ENCODE data around the gene VWA3A. TPM values are rescaled to one million over a fixed set of nuclear protein-coding genes. Genes with fewer than 3 reads are reported as not detected.

Gene VWA3A
- total RNA-seq, 1 experiment from 2014 or later, result not detected

DNA sequence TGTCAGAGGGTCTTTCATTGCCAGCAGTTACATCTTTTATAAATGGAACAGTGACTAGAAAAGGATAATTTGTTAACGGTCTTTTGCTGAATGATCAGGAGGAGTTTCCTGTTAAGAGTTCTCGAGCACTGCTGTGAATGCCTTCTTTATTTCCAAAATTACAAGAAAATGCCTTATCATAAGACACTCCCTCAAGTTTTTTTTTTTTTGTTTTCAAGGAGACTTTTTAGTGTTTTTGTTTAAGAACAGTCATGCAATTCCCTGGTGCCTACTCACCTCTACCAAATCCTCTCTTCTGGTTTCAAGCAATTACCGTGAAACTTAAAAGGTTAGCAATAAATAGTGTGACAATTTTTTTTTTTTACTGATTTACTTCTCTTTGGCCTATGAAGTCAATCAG is 19.0 kb upstream of the VWA3A start:
- ChIA-PET POLR2A (no interaction called here), CTCF (no interaction called here), RAD21 (ENCODE audit: low non-redundant PET in 1 of 2, low total read pairs in 2 of 2, uncharacterized antibody in 2 of 2, unreplicated experiment in 2 of 2) (no interaction called here)
- peaks cover 0 to 4% of the 10 kb centered on the region in 2 experiments; a peak in 2 of 4 replicates for H3K4me1 ChIP-seq (ENCODE audit: control insufficient read depth in 1 of 2, insufficient read depth in 2 of 2, low read length in 2 of 2)
- H3K36me3 ChIP-seq (ENCODE audit: control insufficient read depth in 1 of 2, insufficient read depth in 2 of 2, low read length in 2 of 2), result peaks cover 0 to 6% of the 10 kb centered on the region in 2 experiments; a peak in 1 of 4 replicates
- no peak overlapping the region for H3K27ac ChIP-seq (ENCODE audit: low read depth, low read length)
- no peaks in the 10 kb centered on the region for H4K20me1 ChIP-seq (ENCODE audit: insufficient read depth)
- DNase-seq (ENCODE audit: low read depth, low spot score), result no peak
- H3K4me3 ChIP-seq (replicated peaks in 1 of 2; ENCODE audit: low read depth in 1 of 2, low read length in 2 of 2), result no peak overlapping the region
- H2AFZ ChIP-seq (ENCODE audit: low read depth, low read length, poor library complexity, severe bottlenecking), result no peak overlapping the region
- intact Hi-C loops (cut with micrococcal nuclease), result no loop called here
- H3K9me2 ChIP-seq (ENCODE audit: insufficient read depth), result no peaks in the 10 kb centered on the region
- no peaks in the 10 kb centered on the region for H3K9me3 ChIP-seq (ENCODE audit: control insufficient read depth in 1 of 2, insufficient read depth in 1 of 2, low read depth in 1 of 2, low read length in 2 of 2)
- no peak overlapping the region for H3K4me2 ChIP-seq (ENCODE audit: low read length)
- no peak for ATAC-seq
- no peaks in the 10 kb centered on the region for H3K27me3 ChIP-seq (ENCODE audit: insufficient read depth, low read length)
- H3K9ac ChIP-seq (ENCODE audit: low read length), result no peak overlapping the region
- TF ChIP-seq, protein P1, sequence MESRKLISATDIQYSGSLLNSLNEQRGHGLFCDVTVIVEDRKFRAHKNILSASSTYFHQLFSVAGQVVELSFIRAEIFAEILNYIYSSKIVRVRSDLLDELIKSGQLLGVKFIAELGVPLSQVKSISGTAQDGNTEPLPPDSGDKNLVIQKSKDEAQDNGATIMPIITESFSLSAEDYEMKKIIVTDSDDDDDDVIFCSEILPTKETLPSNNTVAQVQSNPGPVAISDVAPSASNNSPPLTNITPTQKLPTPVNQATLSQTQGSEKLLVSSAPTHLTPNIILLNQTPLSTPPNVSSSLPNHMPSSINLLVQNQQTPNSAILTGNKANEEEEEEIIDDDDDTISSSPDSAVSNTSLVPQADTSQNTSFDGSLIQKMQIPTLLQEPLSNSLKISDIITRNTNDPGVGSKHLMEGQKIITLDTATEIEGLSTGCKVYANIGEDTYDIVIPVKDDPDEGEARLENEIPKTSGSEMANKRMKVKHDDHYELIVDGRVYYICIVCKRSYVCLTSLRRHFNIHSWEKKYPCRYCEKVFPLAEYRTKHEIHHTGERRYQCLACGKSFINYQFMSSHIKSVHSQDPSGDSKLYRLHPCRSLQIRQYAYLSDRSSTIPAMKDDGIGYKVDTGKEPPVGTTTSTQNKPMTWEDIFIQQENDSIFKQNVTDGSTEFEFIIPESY (IDR thresholded peaks at IDR 0.05; ENCODE audit: extremely low read depth, insufficient replicate concordance, low read length), result no peak
- no peak for TF ChIP-seq EZH2 (IDR thresholded peaks at IDR 0.05)
- TF ChIP-seq, protein P2, sequence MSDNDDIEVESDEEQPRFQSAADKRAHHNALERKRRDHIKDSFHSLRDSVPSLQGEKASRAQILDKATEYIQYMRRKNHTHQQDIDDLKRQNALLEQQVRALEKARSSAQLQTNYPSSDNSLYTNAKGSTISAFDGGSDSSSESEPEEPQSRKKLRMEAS (IDR thresholded peaks at IDR 0.05), result no peak
- no peak for TF ChIP-seq ZNF274 (IDR thresholded peaks at IDR 0.05; ENCODE audit: low read depth, low read length)
- TF ChIP-seq POLR2A (IDR thresholded peaks at IDR 0.05; ENCODE audit: borderline replicate concordance, extremely low read depth, insufficient read depth, insufficient read length), result no peak
- BruUV-seq (replicated peaks), result no TSS peak
- peaks cover 60% of the 10 kb centered on the region; the same call in 1 of the 2 replicates for H3K79me2 ChIP-seq (ENCODE audit: insufficient read depth, low read length)

DNA sequence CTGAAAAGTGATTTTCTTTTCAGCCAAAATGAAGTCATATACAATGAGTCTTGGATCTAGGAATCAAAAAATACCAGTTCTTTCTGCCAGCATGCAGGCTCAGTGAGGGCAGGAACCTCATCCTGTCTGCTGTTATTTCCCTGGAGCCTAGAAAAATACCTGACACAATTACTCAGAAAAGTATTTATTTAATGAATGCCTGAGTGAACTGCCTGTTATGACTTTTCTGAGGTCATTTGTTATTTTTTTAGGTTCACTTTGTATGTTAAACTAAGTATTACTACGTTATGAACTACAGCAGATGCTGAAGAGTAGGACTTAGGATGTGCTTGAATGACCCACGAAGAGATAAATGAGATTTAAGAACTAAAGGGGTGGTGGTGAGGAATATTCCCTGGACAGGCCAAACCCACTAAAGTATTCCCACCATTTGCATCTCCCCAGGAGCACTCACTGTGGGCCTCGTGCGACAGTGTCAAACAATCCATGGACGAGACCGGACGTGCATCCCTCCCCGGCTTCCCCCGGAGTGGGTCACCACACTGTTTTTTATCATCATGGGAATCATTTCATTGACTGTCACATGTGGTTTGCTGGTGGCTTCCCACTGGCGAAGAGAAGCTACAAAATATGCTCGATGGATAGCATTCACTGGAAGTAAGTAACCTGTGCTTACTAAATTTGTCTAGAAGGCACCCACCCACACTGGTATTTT is 17.1 kb upstream of the VWA3A start:
- no peak for TF ChIP-seq YY1 (IDR thresholded peaks at IDR 0.05; ENCODE audit: extremely low read depth, insufficient replicate concordance, low read depth, low read length)
- no peak for TF ChIP-seq EZH2phosphoT487 (IDR thresholded peaks at IDR 0.05; ENCODE audit: borderline replicate concordance)
- TF ChIP-seq, protein P2 (IDR thresholded peaks at IDR 0.05), result no peak
- no peak for TF ChIP-seq RAD21 (IDR thresholded peaks at IDR 0.05; ENCODE audit: low read depth)
- TF ChIP-seq TCF7L2 (IDR thresholded peaks at IDR 0.05; ENCODE audit: borderline replicate concordance, extremely low read depth, insufficient read depth, insufficient read length), result no peak
- TF ChIP-seq, protein P3, sequence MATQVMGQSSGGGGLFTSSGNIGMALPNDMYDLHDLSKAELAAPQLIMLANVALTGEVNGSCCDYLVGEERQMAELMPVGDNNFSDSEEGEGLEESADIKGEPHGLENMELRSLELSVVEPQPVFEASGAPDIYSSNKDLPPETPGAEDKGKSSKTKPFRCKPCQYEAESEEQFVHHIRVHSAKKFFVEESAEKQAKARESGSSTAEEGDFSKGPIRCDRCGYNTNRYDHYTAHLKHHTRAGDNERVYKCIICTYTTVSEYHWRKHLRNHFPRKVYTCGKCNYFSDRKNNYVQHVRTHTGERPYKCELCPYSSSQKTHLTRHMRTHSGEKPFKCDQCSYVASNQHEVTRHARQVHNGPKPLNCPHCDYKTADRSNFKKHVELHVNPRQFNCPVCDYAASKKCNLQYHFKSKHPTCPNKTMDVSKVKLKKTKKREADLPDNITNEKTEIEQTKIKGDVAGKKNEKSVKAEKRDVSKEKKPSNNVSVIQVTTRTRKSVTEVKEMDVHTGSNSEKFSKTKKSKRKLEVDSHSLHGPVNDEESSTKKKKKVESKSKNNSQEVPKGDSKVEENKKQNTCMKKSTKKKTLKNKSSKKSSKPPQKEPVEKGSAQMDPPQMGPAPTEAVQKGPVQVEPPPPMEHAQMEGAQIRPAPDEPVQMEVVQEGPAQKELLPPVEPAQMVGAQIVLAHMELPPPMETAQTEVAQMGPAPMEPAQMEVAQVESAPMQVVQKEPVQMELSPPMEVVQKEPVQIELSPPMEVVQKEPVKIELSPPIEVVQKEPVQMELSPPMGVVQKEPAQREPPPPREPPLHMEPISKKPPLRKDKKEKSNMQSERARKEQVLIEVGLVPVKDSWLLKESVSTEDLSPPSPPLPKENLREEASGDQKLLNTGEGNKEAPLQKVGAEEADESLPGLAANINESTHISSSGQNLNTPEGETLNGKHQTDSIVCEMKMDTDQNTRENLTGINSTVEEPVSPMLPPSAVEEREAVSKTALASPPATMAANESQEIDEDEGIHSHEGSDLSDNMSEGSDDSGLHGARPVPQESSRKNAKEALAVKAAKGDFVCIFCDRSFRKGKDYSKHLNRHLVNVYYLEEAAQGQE (IDR thresholded peaks at IDR 0.05; ENCODE audit: low read depth), result no peak
- no peak for TF ChIP-seq POLR2A (IDR thresholded peaks at IDR 0.05; ENCODE audit: borderline replicate concordance, extremely low read depth, insufficient read depth, insufficient read length)
- no TSS peak for BruUV-seq (replicated peaks)
- Histone ChIP-seq H3K4me1 (ENCODE audit: control insufficient read depth in 1 of 2, insufficient read depth in 2 of 2, low read length in 2 of 2) (peaks cover 0 to 4% of the 10 kb centered on the region in 2 experiments; a peak in 2 of 4 replicates), H4K20me1 (ENCODE audit: insufficient read depth) (no peaks in the 10 kb centered on the region), H3K27ac (ENCODE audit: low read depth, low read length) (no peak overlapping the region), H2AFZ (ENCODE audit: low read depth, low read length, poor library complexity, severe bottlenecking) (no peak overlapping the region), H3K4me3 (replicated peaks in 1 of 2; ENCODE audit: low read depth in 1 of 2, low read length in 2 of 2) (no peak overlapping the region), H3K4me2 (ENCODE audit: low read length) (no peak overlapping the region), H3K27me3 (ENCODE audit: insufficient read depth, low read length) (no peaks in the 10 kb centered on the region), H3K9me3 (ENCODE audit: control insufficient read depth in 1 of 2, insufficient read depth in 1 of 2, low read depth in 1 of 2, low read length in 2 of 2) (no peaks in the 10 kb centered on the region), H3K36me3 (ENCODE audit: control insufficient read depth in 1 of 2, insufficient read depth in 2 of 2, low read length in 2 of 2) (peaks cover 3 to 14% of the 10 kb centered on the region in 2 experiments; a peak in 2 of 4 replicates), H3K79me2 (ENCODE audit: insufficient read depth, low read length) (peaks cover 42% of the 10 kb centered on the region; the same call in 1 of the 2 replicates), H3K9ac (ENCODE audit: low read length) (no peak overlapping the region), H3K9me2 (ENCODE audit: insufficient read depth) (no peaks in the 10 kb centered on the region)
- DNase-seq (ENCODE audit: low read depth, low spot score) (no peak), ATAC-seq (no peak)
- intact Hi-C loops (cut with micrococcal nuclease), result loop anchor here (5.0 kb wide), 3 partner anchors 98 to 123 kb away; partner anchors contain the start of gene UQCRC2
- ChIA-PET CTCF (interaction anchor here (4.0 kb wide), 1 partner anchor 75 kb away, joined by 140 read pairs; the partner anchor contains the start of gene PDZD9), RAD21 (ENCODE audit: low non-redundant PET in 1 of 2, low total read pairs in 2 of 2, uncharacterized antibody in 2 of 2, unreplicated experiment in 2 of 2) (no interaction called here), POLR2A (no interaction called here)

Data from HCT116 (cell line).